ENCODE data around the gene SHISA7. TPM values are rescaled to one million over a fixed set of nuclear protein-coding genes. Genes with fewer than 3 reads are reported as not detected.

Gene SHISA7
- polyA plus RNA-seq, 3 donors: 0.01 TPM; not detected in 2

GRCh38 chr19:55406091-55406825, 36.8 kb downstream of the SHISA7 start:
- peak in 1 of 3 donors; percentile 33 for DNase-seq
- H3K27ac ChIP-seq (ENCODE audit: low read depth in 1 of 2, low read length in 2 of 2): peak overlapping the region; percentile 95 to 96
- H3K4me3 Mint-ChIP-seq: peak overlapping the region; percentile 84 to 88
- H3K79me2 ChIP-seq (ENCODE audit: insufficient read depth, low read length): peaks cover 59% of the 10 kb centered on the region
- H3K27ac Mint-ChIP-seq: peak overlapping the region; percentile 57 to 96 (median 86)
- TF ChIP-seq, protein P1, sequence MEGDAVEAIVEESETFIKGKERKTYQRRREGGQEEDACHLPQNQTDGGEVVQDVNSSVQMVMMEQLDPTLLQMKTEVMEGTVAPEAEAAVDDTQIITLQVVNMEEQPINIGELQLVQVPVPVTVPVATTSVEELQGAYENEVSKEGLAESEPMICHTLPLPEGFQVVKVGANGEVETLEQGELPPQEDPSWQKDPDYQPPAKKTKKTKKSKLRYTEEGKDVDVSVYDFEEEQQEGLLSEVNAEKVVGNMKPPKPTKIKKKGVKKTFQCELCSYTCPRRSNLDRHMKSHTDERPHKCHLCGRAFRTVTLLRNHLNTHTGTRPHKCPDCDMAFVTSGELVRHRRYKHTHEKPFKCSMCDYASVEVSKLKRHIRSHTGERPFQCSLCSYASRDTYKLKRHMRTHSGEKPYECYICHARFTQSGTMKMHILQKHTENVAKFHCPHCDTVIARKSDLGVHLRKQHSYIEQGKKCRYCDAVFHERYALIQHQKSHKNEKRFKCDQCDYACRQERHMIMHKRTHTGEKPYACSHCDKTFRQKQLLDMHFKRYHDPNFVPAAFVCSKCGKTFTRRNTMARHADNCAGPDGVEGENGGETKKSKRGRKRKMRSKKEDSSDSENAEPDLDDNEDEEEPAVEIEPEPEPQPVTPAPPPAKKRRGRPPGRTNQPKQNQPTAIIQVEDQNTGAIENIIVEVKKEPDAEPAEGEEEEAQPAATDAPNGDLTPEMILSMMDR (IDR thresholded peaks at IDR 0.05): no peak
- intact Hi-C loops (cut with micrococcal nuclease): loop anchor here (2.0 to 10.0 kb wide), 2 partner anchors 19 to 199 kb away; partner anchors contain the start of genes ZNF524 (in 1 of the 2) and ZNF865 (in 1 of the 2)
- H3K9me3 ChIP-seq (replicated peaks in 1 of 2; ENCODE audit: control insufficient read depth in 1 of 2, insufficient read depth in 1 of 2, low read length in 2 of 2): no peaks in the 10 kb centered on the region
- H3K4me2 ChIP-seq (replicated peaks; ENCODE audit: extremely low read depth, low read length, poor library complexity, severe bottlenecking): peak overlapping the region; percentile 81
- peaks cover 22 to 36% of the 10 kb centered on the region in 2 donors for H3K4me1 ChIP-seq (ENCODE audit: control insufficient read depth in 1 of 2, insufficient read depth in 2 of 2, low read length in 2 of 2)
- peaks cover 2 to 5% (median 4%) of the 10 kb centered on the region in 3 donors for H3K27me3 Mint-ChIP-seq (ENCODE audit: low read depth in 3 of 3)
- H3K4me1 Mint-ChIP-seq: peaks cover 33% of the 10 kb centered on the region
- H3K27me3 ChIP-seq (ENCODE audit: control insufficient read depth in 2 of 2, insufficient read depth in 2 of 2, low read length in 2 of 2): no peaks in the 10 kb centered on the region
- peak overlapping the region; percentile 90 for H3K9ac ChIP-seq (ENCODE audit: insufficient read depth, low read length, poor library complexity, severe bottlenecking)
- peaks cover 36 to 49% of the 10 kb centered on the region in 2 donors for H3K36me3 Mint-ChIP-seq
- H3K9me3 Mint-ChIP-seq: peaks cover 0 to 12% (median 2%) of the 10 kb centered on the region in 7 donors
- H2AFZ ChIP-seq (ENCODE audit: insufficient read depth, low read depth, low read length, poor library complexity, severe bottlenecking): no peak overlapping the region
- WGBS (ENCODE audit: insufficient coverage): 88% methylated on average over 7 of the region's 14 CpGs
- H3K36me3 ChIP-seq (replicated peaks in 1 of 2; ENCODE audit: control insufficient read depth in 1 of 2, insufficient read depth in 2 of 2, low read length in 2 of 2): peaks cover 23 to 33% of the 10 kb centered on the region in 2 donors
- peak overlapping the region; percentile 55 to 86 (median 81) for H3K4me3 ChIP-seq (replicated peaks in 1 of 3; ENCODE audit: low read depth in 2 of 3, low read length in 3 of 3)
- peaks cover 29% of the 10 kb centered on the region for H4K20me1 ChIP-seq (ENCODE audit: insufficient read depth, low read length)

- Histone ChIP-seq H3K4me1 (ENCODE audit: control insufficient read depth in 1 of 2, insufficient read depth in 2 of 2, low read length in 2 of 2) (peaks cover 22 to 41% of the 10 kb centered on the region in 2 donors), H3K79me2 (ENCODE audit: insufficient read depth, low read length) (peaks cover 63% of the 10 kb centered on the region), H4K20me1 (ENCODE audit: insufficient read depth, low read length) (peaks cover 29% of the 10 kb centered on the region), H3K4me2 (replicated peaks; ENCODE audit: extremely low read depth, low read length, poor library complexity, severe bottlenecking) (peak overlapping the region; percentile 81), H3K27ac (ENCODE audit: low read depth in 1 of 2, low read length in 2 of 2) (peak overlapping the region in 1 of 2 donors; percentile 96), H3K4me3 (replicated peaks in 1 of 3; ENCODE audit: low read depth in 2 of 3, low read length in 3 of 3) (peak overlapping the region in 1 of 3 experiments; percentile 86), H2AFZ (ENCODE audit: insufficient read depth, low read depth, low read length, poor library complexity, severe bottlenecking) (no peak overlapping the region), H3K9ac (ENCODE audit: insufficient read depth, low read length, poor library complexity, severe bottlenecking) (no peak overlapping the region), H3K36me3 (replicated peaks in 1 of 2; ENCODE audit: control insufficient read depth in 1 of 2, insufficient read depth in 2 of 2, low read length in 2 of 2) (peaks cover 28 to 39% of the 10 kb centered on the region in 2 donors), H3K9me3 (replicated peaks in 1 of 2; ENCODE audit: control insufficient read depth in 1 of 2, insufficient read depth in 1 of 2, low read length in 2 of 2) (no peaks in the 10 kb centered on the region), H3K27me3 (ENCODE audit: control insufficient read depth in 2 of 2, insufficient read depth in 2 of 2, low read length in 2 of 2) (no peaks in the 10 kb centered on the region)
- Mint-ChIP-seq H3K4me3 (peak overlapping the region; percentile 6 to 41), H3K4me1 (peaks cover 35% of the 10 kb centered on the region), H3K27me3 (ENCODE audit: low read depth in 3 of 3) (peaks cover 1 to 5% (median 4%) of the 10 kb centered on the region in 3 donors), H3K9me3 (peaks cover 0 to 12% (median 2%) of the 10 kb centered on the region in 7 donors), H3K27ac (peak overlapping the region in 6 of 7 donors; percentile 2 to 96 (median 80)), H3K36me3 (peaks cover 42 to 55% of the 10 kb centered on the region in 2 donors)
- WGBS (ENCODE audit: insufficient coverage): 88% methylated on average over 5 of the region's 5 CpGs
- no peak for DNase-seq
- TF ChIP-seq, protein P1 (IDR thresholded peaks at IDR 0.05): no peak
- intact Hi-C loops (cut with micrococcal nuclease): loop anchor here (2.0 to 10.0 kb wide), 2 partner anchors 19 to 199 kb away; partner anchors contain the start of genes ZNF524 (in 1 of the 2) and ZNF865 (in 1 of the 2)
Measured at GRCh38 chr19:55405638-55406037, 37.5 kb downstream of the SHISA7 start.

All from CD14-positive monocyte (primary cell).